ENCODE results near the gene C16orf46. TPM values are rescaled to one million over a fixed set of nuclear protein-coding genes. Genes with fewer than 3 reads are reported as not detected.

C16orf46 gene
- polyA plus RNA-seq, 1 of the 3 experiments (the other 2 are of a cell fraction), result 1.5 TPM

DNA sequence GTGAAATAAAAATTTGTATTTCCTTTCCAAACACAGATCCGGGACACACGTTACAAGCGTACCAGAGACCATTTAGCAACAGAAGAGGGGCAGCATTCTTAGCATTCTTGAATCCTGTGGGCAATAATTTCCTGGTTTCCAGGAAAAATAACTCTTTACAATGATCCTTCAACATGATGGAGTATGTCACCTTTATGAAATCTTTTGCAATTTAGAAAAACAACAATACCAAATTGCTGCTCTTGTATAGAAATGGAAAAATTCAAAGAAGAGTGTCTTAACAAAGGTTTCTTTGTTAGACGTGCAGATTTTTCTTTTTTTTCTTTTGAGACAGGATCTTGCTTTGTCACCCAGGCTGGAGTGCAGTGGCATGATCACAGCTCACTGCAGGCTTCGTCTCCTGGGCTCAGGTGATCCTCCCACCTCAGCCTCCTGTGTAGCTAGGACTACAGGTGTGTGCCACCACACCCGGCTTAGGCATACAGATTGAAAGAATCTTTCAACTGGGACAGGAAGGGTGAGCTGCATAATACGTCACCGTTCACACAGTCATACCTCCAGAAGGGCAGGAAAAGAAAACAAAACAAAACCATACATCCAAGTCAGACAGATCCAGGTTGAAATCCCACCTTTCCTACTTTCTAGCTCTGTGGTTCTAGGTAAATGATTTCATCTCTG, 29.9 kb upstream of the C16orf46 start:
- no peaks in the 10 kb centered on the region for H3K9me3 ChIP-seq
- ChIA-PET CTCF (interaction anchor here (1.0 kb wide), 1 partner anchor 98 kb away, joined by 3 read pairs; no protein-coding TSS in a partner anchor), POLR2A (no interaction called here)
- H2AFZ ChIP-seq (ENCODE audit: low read depth), result no peak overlapping the region
- no peaks in the 10 kb centered on the region for H3K27me3 ChIP-seq (ENCODE audit: insufficient read depth)
- H3K4me3 ChIP-seq (ENCODE audit: low read depth in 2 of 2, low read length in 1 of 2), result no peak overlapping the region
- H4K20me1 ChIP-seq (ENCODE audit: insufficient read depth), result no peaks in the 10 kb centered on the region
- H3K36me3 ChIP-seq (replicated peaks in 1 of 2; ENCODE audit: control insufficient read depth in 1 of 2, insufficient read depth in 2 of 2, low read length in 1 of 2), result no peaks in the 10 kb centered on the region
- H3K27ac ChIP-seq (ENCODE audit: low read depth in 2 of 2, low read length in 1 of 2), result no peak overlapping the region
- H3F3A ChIP-seq (replicated peaks; ENCODE audit: insufficient read depth), result no peaks in the 10 kb centered on the region
- WGBS (ENCODE audit: low lambda C conversion rate), result 70% methylated on average over 8 of the region's 8 CpGs
- no peak for DNase-seq
- no peaks in the 10 kb centered on the region for H3K4me1 ChIP-seq (ENCODE audit: control insufficient read depth in 1 of 2, insufficient read depth in 2 of 2, low read depth in 1 of 2, low read length in 1 of 2)
- TF ChIP-seq, protein P1, sequence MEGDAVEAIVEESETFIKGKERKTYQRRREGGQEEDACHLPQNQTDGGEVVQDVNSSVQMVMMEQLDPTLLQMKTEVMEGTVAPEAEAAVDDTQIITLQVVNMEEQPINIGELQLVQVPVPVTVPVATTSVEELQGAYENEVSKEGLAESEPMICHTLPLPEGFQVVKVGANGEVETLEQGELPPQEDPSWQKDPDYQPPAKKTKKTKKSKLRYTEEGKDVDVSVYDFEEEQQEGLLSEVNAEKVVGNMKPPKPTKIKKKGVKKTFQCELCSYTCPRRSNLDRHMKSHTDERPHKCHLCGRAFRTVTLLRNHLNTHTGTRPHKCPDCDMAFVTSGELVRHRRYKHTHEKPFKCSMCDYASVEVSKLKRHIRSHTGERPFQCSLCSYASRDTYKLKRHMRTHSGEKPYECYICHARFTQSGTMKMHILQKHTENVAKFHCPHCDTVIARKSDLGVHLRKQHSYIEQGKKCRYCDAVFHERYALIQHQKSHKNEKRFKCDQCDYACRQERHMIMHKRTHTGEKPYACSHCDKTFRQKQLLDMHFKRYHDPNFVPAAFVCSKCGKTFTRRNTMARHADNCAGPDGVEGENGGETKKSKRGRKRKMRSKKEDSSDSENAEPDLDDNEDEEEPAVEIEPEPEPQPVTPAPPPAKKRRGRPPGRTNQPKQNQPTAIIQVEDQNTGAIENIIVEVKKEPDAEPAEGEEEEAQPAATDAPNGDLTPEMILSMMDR (IDR thresholded peaks at IDR 0.05), result no peak
- TF ChIP-seq CHD2 (IDR thresholded peaks at IDR 0.05; ENCODE audit: low read length, partially characterized antibody), result no peak
- TF ChIP-seq EP300 (IDR thresholded peaks at IDR 0.05; ENCODE audit: borderline replicate concordance in 1 of 2, low read depth in 1 of 2, low read length in 1 of 2), result no peak
- no peak for TF ChIP-seq NFIC (IDR thresholded peaks at IDR 0.05; ENCODE audit: borderline replicate concordance)
- no peak for TF ChIP-seq MAX (IDR thresholded peaks at IDR 0.05; ENCODE audit: low read depth)
- TF ChIP-seq REST (IDR thresholded peaks at IDR 0.05; ENCODE audit: low read depth, low read length), result no peak
- no peak for TF ChIP-seq JUND (IDR thresholded peaks at IDR 0.05)
- TF ChIP-seq TAF1 (IDR thresholded peaks at IDR 0.05; ENCODE audit: borderline replicate concordance, low read depth, low read length), result no peak
- TF ChIP-seq ELF1 (IDR thresholded peaks at IDR 0.05), result no peak
- TF ChIP-seq, protein P2, sequence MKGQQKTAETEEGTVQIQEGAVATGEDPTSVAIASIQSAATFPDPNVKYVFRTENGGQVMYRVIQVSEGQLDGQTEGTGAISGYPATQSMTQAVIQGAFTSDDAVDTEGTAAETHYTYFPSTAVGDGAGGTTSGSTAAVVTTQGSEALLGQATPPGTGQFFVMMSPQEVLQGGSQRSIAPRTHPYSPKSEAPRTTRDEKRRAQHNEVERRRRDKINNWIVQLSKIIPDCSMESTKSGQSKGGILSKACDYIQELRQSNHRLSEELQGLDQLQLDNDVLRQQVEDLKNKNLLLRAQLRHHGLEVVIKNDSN (IDR thresholded peaks at IDR 0.05; ENCODE audit: borderline replicate concordance, low read depth), result no peak
- no peak for TF ChIP-seq GABPA (IDR thresholded peaks at IDR 0.05; ENCODE audit: low read depth)
- no peak for TF ChIP-seq RCOR1 (IDR thresholded peaks at IDR 0.05; ENCODE audit: low read length)
- no peak for TF ChIP-seq GATA2 (CRISPR knock-in tag; IDR thresholded peaks at IDR 0.05)
- no peak for TF ChIP-seq YY1 (IDR thresholded peaks at IDR 0.05; ENCODE audit: low read depth)
- TF ChIP-seq POLR2AphosphoS5 (IDR thresholded peaks at IDR 0.05; ENCODE audit: low read depth, low read length), result no peak
- no peak for TF ChIP-seq SMC3 (IDR thresholded peaks at IDR 0.05; ENCODE audit: low read depth, low read length)
- no peak for TF ChIP-seq RXRA (IDR thresholded peaks at IDR 0.05; ENCODE audit: borderline replicate concordance, low read depth)
- no peak for TF ChIP-seq USF2 (IDR thresholded peaks at IDR 0.05; ENCODE audit: borderline replicate concordance, low read depth, low read length)
- no peaks in the 10 kb centered on the region for H3K79me2 ChIP-seq (ENCODE audit: insufficient read depth)
- H3K9ac ChIP-seq, result no peak overlapping the region
- no peaks in the 10 kb centered on the region for H3K9me2 ChIP-seq
- no peak overlapping the region for H3K4me2 ChIP-seq

Measured in SK-N-SH (cell line).